M059J (cell line): Measurements from ENCODE around the gene MCAM. TPM values are rescaled to one million over a fixed set of nuclear protein-coding genes. Genes with fewer than 3 reads are reported as not detected.

Experiments
- DNase-seq: peaks from one replicate; pipeline ENCODE4 v3.0.0-alpha.2; 2012; ENCODE audit warnings: low read depth
- total RNA-seq: library from RNA; depleted of rRNA; stranded (reverse); fragments of >200 nt; shearing (Covaris generic); gene quantifications from 2 replicates; pipeline ENCODE4 v1.2.3, GENCODE V29; 2014

Gene MCAM
- total RNA-seq, 1 experiment from 2014 or later = 353 TPM

GRCh38 chr11:119332111-119332765, 15.3 kb upstream of the MCAM start:
- no peak for DNase-seq

- DNase-seq = no peak
Measured at GRCh38 chr11:119330237-119330636, 13.3 kb upstream of the MCAM start.

GRCh38 chr11:119329320-119329719, 12.4 kb upstream of the MCAM start:
- DNase-seq = no peak

GRCh38 chr11:119324189-119324588, 7.3 kb upstream of the MCAM start:
- no peak for DNase-seq

- peak; percentile 72 for DNase-seq
Measured at GRCh38 chr11:119323532-119324033, 6.7 kb upstream of the MCAM start.

GRCh38 chr11:119322921-119323531, 6.1 kb upstream of the MCAM start:
- DNase-seq = no peak

GRCh38 chr11:119322360-119322739, 5.4 kb upstream of the MCAM start:
- DNase-seq = no peak

- peak; percentile 81 for DNase-seq
Measured at GRCh38 chr11:119320776-119321524, 4.0 kb upstream of the MCAM start.

- no peak for DNase-seq
Measured at GRCh38 chr11:119320240-119320775, 3.4 kb upstream of the MCAM start.

- no peak for DNase-seq
Measured at GRCh38 chr11:119319700-119320239, 2.8 kb upstream of the MCAM start.

GRCh38 chr11:119319136-119319699, 2.3 kb upstream of the MCAM start:
- no peak for DNase-seq

GRCh38 chr11:119318240-119319135, 1.6 kb upstream of the MCAM start:
- peak; percentile 95 for DNase-seq

- DNase-seq = no peak
Measured at GRCh38 chr11:119317592-119318239, 786 bp upstream of the MCAM start.

GRCh38 chr11:119316016-119316728, 758 bp downstream of the MCAM start:
- peak; percentile 68 for DNase-seq

- DNase-seq = peak; percentile 63
Measured at GRCh38 chr11:119315131-119316015, 1.6 kb downstream of the MCAM start.

GRCh38 chr11:119314726-119315125, 2.2 kb downstream of the MCAM start:
- no peak for DNase-seq

GRCh38 chr11:119310682-119311052, 6.3 kb downstream of the MCAM start:
- no peak for DNase-seq

GRCh38 chr11:119309953-119310681, 6.8 kb downstream of the MCAM start:
- no peak for DNase-seq
